ENCODE data around the gene CD74.

- TF ChIP-seq CTCF (IDR thresholded peaks at IDR 0.05) (peak in 4 of 6 experiments; percentile 17 to 53 (median 30)), POLR2A (IDR thresholded peaks at IDR 0.05) (no peak), EP300 (IDR thresholded peaks at IDR 0.05) (no peak)
Measured at GRCh38 chr5:150398722-150399523, 13.8 kb downstream of the CD74 start.
